Fibroblast of skin of left biceps (primary cell): ENCODE measurements around the gene ITIH5.

Experiments
- DNase-seq, 2 experiments: peaks; one replicate each; pipeline ENCODE4 v3.0.0-alpha.2; 2013; ENCODE audit warnings: low read depth in 2 of 2

The ITIH5 gene

GRCh38 chr10:7520507-7521485 is 146.0 kb downstream of the ITIH5 start:
- DNase-seq: no peak

GRCh38 chr10:7519351-7519750 is 147.4 kb downstream of the ITIH5 start:
- no peak for DNase-seq

- no peak for DNase-seq
These were observed 148.1 kb downstream of the ITIH5 start for GRCh38 chr10:7518693-7519092.

- DNase-seq: no peak
These were observed 151.3 kb downstream of the ITIH5 start for GRCh38 chr10:7515439-7515838.

DNA sequence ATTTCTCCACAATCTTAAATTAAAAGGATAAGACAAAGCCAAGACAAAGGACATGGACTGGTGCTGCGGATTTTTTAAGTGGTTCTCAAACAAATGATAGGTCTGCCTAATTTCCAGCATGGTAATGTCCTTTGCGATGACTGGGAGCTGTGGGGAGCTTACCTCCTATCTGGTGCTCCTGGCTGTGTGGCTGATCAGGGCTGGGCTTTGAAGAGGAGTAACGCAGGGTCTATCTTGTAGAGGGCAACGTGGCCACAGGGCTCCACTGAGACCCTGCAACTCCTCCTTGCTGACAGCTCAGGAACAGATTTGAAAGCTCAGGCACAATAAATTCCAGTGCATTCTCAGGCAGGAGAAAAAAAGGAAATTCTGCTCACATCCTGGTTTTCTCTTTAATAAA is 152.8 kb downstream of the ITIH5 start:
- DNase-seq: no peak

- DNase-seq: no peak
These were observed 153.3 kb downstream of the ITIH5 start for GRCh38 chr10:7513455-7513854.

- no peak for DNase-seq
These were observed 154.3 kb downstream of the ITIH5 start for GRCh38 chr10:7512487-7512886.

- DNase-seq: no peak
These were observed 155.2 kb downstream of the ITIH5 start for GRCh38 chr10:7511612-7512011.
